SIG-M5 treated with dmso at 0.1 percent for 504 hours (cell line): ENCODE measurements around the gene CNTN6.

Experiments used
- DNase-seq: peaks from one replicate; lab custom pipeline; 2025; ENCODE audit not compliant: unreplicated experiment; lab: John Stamatoyannopoulos, UW

CNTN6 gene

GRCh38 chr3:1171320-1171719 lies 78.5 kb downstream of the CNTN6 start:
- DNase-seq = no peak

GRCh38 chr3:1172644-1173043 lies 79.8 kb downstream of the CNTN6 start:
- no peak for DNase-seq

DNA sequence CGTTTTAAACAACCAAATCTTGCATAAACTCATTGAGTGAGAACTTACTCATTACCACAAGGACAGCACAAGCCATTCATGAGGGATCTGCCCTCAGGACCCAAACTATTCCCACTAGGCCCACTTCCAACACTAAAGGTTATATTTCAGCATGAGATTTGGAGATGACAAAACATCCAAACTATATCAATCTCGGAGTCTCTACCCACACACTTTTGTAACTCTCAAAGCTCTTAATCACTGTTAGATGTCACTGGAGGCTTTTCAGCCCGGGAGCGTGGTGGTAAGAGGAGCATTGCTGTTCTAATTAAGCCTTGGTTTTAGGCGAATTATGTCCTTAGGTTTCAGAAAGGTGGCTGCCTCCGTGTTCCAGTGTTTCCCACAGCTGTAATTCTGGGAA lies 86.3 kb downstream of the CNTN6 start:
- DNase-seq = no peak

DNA sequence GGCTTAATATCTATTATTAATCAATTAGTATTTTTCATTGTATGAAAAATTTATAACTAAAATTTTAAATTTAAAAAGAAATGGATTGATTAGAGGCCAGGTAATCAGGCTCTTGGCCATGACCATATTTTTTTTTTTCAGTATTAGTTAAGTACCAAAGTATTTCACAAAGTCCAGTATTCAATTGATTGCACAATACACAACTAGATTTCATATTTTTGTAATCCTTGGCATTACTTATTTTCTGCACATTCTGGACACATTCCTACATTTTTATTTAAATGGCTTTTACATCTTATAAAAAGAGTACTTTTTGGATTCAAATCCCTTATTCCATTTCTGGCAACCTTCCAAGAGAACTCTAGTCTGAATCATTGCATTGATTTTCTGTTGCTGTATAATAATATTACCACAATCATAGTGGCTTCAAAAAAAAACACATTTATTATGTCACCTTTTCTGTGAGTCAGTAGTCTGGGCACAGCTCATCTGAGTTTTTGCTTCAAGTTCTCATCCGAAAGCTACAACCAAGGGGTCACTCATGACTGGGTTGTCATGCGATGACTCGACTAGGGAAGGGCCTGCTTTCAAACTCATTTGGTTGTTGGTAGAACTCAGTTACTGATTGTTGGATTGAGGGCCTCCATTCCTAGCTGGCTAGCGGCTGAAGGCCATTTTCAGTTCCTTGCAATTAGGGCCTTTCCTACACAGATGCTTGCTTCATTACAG lies 90.7 kb downstream of the CNTN6 start:
- DNase-seq = no peak

DNA sequence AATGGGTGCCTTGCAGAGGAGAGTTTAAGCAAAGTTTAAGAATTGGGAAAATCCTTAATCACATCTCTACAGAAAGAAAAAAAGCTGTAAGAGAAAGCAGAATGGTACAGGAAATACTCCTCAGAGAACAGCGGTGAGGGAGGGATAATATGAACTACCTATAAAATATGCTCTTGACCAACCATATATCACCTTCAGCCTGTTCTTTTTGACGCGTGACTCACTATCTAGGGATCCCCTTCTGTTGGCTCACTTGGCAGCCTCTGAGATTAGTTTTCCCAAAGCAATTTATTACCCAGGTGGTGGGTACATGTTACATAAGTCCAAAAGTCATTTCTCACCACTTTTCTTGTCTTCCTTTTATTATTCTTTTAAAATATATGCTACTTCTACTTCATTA lies 97.7 kb downstream of the CNTN6 start:
- DNase-seq = no peak

DNA sequence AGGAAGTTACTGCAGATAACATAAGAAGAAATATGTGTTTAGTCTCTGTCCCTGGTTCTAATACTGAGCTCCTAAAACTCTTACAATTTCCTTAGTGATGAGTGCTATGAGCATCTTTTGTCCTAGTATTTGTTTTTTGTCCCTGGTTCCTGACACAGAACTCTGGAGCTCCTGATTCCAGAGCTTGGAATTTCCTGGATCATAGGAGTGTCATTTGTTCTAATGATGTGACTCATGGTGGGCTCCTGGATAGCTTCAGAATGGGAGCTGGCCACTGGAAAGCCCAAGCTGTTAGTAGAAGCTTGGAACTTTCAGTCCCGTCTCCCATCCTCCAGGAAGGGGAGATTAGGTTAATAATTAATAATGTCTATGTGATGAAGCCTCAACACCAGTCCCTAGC lies 98.2 kb downstream of the CNTN6 start:
- DNase-seq = no peak

DNA sequence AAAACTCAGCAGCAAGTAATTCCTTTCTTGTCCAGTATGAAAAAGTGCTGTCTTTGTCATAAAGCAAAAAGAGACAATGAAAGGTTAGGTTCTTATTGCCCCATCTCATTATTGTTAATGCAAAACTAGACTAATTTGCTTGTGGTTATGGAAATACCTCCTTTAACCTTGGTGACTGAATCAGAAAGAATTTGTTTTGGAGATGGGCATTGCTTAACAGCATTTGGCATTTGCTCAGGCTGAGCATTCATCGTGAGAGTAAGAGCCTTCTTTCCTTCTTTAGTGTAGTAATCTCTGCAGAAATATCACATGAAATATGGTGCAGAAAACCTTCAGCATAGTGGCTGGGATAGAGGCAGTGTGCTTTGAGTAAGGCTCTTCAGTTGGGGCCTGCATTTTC lies 103.1 kb downstream of the CNTN6 start:
- DNase-seq = no peak

DNA sequence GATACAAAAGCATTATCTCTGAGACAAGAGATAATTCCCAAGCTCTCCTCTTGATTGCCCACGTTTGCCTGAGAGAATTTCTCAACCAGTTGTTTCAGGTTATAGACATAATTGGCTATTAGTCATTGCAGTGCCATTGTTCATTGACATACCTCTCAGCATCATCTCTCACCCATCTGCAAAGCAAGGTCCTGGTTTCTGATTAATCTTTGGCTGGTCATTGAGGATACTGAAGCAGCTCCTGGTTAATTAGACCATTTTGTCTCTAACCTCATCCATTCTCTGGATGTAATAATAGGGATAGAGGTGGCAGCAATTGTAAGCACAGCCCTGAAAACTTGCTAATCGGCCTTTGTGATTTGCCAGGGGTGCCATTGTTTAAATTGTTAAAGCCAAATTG lies 104.2 kb downstream of the CNTN6 start:
- no peak for DNase-seq

GRCh38 chr3:1200371-1200770 lies 107.5 kb downstream of the CNTN6 start:
- DNase-seq = no peak

DNA sequence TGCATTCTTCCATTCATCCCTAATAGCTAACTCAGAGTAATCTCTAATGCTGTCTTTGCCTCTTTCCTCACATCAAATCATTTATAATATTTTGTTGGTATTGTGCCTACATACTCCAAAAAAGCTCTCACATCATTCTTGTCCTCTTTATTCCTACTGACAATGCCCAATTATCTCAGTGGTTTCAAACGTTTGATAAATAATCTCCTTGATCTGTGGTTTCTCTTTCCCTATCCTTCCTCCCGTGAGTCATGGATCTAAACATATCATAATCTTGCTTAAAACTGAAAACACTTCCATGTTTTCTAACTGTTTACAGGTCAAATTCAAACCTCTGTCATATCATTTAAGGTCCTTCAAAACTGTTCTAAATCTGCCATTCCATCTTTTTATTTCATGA lies 115.1 kb downstream of the CNTN6 start:
- no peak for DNase-seq

- no peak for DNase-seq
Measured at GRCh38 chr3:1214933-1215332, 122.1 kb downstream of the CNTN6 start.

GRCh38 chr3:1216856-1217255 lies 124.0 kb downstream of the CNTN6 start:
- DNase-seq = no peak

GRCh38 chr3:1227111-1227510 lies 134.3 kb downstream of the CNTN6 start:
- DNase-seq = no peak

DNA sequence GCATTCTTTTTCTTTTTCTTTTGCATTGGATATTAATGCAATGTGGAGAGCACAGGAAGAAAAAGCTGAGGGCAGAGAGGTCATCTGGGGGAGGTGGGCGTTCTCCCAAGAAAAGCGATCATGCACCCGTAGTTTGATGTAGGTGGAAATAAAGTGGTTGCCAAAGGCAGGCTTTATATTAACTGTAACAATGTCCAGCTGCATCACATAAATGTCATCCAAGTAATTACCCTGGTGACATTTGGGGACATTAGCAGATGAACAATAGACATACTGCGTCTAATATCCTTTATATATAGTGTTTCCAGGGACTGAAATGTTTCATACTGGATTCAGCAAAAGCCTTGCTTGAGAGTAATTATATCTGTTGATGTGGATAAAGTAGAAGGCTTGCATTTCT lies 135.5 kb downstream of the CNTN6 start:
- DNase-seq = no peak

DNA sequence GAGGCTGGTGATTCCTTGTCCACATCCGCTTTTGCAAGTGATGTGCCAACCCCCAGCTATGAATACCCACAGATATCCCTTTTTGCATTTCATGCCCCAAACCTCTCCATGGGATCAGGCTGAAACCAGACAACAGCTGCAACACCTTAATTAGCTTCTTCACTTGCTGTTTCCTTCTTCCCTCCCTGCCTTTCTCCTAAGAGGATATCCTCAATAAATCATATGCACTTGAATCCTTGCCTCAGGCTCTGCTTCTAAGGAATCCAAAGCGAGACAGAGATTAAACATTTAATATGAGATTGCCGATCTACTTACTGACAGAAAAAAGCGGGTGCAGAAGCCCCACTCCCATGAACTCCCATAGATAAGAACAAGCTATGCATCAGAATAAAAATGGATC lies 138.1 kb downstream of the CNTN6 start:
- no peak for DNase-seq

- DNase-seq = no peak
Measured at GRCh38 chr3:1232276-1232675, 139.5 kb downstream of the CNTN6 start.

DNA sequence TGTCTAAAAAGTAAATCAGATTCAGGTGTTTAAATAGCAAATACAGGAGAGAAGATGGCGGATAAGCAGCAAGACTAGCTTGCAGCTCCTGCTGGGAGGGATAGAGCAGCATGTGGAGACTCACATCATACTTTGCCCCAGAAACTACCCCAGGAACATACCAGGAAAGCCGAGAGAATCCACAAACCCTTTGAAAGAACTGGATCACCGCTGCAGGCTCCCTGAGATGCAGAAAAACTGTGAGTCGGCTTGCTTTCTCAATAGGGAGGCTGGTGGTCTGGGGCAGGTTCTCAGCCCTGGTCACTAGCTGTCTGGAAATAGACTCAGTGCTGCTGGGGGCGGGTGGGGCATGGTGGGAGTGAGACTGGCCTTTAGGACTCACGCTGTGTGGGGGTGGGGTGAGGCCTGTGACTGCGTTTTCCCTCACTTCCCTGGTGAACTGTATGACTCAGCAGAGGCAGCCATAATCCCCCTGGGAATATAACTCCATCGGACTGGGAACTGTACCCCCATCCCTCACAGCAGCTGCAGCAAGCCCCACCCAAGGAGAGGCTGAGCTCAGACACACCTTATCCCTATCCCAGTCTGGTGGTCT lies 142.8 kb downstream of the CNTN6 start:
- DNase-seq = no peak

DNA sequence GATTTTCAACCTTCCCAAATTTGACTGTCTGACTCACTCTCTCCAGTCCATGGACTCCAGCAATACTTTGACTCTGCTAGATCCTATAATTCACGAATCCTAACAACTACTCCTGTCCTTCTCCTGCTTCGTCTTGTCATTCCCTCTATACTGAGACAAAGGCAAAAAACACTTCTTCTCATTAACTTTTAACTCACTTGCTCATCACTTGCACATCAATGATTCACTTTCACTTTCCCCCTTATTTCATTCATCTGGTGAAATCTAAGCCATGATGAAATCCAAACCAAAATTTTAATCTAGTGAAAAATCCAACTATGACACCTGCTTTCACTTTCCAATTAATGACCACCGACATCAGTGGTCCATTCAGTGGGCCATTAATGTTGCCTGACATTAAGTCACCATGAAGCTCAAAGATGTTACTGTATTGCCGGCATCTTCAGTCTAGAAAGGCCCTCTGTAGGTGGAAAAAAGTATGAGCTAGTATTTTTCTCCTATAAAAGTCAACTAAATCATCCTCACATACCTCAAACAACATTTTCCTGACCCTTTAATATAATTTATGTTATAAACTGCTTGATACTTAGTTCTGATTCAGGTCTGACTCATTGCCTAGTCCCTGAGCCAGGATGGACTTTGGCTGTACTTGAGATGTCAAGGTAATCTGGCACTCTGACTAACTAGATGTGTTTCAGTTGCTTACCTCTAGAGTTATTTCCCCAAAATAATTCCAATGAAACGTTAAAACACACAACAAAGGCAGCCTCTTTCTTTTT lies 158.6 kb downstream of the CNTN6 start:
- no peak for DNase-seq

GRCh38 chr3:1252061-1252430 lies 159.2 kb downstream of the CNTN6 start:
- no peak for DNase-seq

DNA sequence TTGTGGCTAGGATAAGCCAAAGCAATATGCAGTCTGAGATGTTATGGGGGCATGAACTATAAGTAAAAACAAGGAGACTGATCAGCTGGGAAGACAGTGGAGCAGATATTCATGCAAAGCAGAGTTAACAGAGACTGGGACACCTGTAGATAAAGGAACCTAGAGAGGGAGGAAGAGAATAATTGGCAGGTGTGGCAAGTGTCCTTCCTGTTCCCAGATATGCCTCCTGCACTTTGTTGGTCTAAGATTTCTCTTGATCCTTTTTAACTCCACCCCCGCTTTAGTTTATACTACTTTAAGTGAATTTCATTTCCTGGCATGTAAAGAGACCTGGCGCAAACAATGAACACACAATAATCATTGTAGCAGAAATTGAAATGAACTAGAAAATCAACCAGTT lies 169.4 kb downstream of the CNTN6 start:
- DNase-seq = no peak

DNA sequence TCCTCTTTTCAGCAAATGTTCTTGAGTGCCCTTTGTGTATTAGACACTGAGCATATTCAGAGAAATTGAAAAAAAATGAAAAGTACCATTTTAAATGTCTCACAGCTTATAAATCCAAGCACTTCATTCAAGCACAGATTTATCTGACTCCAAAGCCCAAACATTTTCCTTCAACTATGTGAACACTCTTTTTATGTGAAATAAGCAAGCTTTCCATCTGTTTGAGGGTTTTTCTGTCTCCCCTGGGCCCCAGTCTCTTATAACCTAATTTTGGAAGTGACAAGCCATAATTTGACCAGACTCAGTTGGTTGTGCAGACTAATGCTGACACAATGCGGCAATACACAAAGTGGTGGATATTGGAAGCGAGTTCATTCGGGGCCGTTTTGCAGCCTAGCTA lies 170.3 kb downstream of the CNTN6 start:
- no peak for DNase-seq

DNA sequence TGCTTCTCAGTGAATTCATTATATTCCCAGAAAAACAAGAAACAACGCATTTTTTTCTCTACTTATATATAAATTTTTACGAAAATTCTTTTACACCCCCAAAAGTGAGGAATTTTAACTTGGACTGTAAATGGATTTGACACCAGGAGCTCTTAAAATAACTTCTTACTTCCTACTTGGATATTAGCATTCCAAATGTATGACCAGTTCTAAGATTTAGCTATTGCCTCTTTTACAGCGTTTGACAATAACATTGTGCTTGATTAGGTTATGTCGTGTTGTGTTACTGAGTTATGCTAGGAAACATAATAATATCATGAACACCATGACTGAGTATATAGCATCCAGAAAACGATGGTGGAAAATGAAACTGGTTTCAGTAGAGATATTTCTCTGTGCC lies 177.0 kb downstream of the CNTN6 start:
- DNase-seq = no peak
